ELF-1 (cell line): ENCODE results near the gene AMELX.

Experiments
- DNase-seq: peaks from one replicate; pipeline ENCODE4 v3.0.0-alpha.2; 2016; ENCODE audit warnings: low read depth, low spot score

Gene AMELX

GRCh38 chrX:11293113-11293512, at the start of gene AMELX:
TSS of gene AMELX (plus strand) at chrX:11293413. CDS start at chrX:11294789, 1,376 bp downstream.
- DNase-seq: no peak

DNA sequence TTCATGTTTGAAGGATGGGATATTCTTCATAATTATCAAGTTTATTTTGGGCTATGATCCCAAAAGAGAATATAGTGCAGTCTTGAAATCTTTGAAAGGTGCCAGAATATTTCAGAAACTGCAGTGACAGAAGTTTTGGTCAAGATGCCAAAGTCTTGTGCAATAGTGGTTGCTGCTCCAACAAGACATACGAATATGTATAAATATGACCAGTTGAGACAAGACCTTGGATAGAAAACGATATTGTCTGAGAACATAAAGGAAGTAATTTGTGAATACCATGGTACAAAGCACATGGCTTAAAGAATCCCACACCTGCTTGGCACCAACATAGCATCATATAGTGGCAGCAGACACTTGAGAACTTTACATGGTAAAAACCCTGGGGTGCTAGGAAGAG, 48.6 kb upstream of the AMELX start:
- no peak for DNase-seq

- DNase-seq: no peak
These were observed 38.6 kb upstream of the AMELX start for GRCh38 chrX:11254417-11255109.

- no peak for DNase-seq
These were observed 35.9 kb upstream of the AMELX start for GRCh38 chrX:11257290-11257689.

DNA sequence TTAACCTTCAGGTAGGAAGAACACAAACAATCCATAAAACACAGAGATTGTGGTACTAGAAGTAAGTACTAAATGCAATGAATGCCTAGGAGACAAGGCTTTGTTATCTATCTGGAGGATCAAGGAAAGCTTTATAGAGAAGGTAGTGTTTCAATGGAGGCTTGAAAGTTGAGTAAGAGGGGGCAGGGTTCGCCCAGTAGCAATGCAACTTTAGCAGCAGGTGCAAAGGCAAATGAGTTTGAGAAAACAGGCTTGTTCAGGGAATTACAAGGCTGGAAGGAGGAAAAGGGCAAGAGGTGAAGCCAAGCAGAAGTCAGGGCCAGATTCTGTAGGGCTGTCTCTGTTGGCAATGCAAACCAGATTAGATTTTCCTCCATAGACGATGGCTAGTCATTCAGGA, 35.5 kb upstream of the AMELX start:
- peak; percentile 28 for DNase-seq

DNA sequence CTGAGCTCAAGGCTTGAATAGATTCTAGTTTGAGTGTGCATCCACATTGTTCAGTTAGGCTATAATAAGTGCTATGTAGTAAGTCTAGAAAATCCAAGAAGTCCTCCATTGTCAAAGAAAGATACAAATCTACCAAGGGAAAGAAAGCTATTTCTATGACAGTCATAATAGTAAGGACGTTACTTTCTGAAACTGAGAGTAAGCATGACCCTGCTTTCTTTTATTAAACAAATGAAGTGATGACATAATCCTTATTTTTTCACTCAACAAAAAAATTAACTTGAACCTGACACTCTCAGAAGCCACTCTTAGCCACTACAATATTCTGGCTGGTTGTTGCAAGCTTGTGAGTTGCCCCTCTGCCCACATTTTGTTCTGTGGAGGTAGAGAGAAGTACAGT, 33.8 kb upstream of the AMELX start:
- no peak for DNase-seq

DNA sequence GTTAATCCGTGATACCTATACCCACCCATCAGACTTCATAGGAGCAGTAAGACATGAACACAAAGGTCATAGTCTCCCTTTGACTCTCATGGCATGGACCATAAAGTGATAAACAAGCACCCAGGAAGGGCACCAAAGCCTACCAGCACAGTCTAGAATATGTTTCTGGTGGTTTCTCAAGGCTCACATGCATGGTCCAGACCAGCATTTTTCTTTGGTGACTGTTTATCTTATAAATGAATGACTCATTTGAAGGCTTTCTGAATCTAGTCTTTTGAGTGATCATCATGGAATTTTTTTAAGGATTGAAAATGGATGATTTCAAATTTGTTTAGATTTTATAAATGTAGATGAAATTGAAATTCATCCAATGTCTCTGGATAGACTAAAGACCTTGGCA, 32.0 kb upstream of the AMELX start:
- no peak for DNase-seq

DNA sequence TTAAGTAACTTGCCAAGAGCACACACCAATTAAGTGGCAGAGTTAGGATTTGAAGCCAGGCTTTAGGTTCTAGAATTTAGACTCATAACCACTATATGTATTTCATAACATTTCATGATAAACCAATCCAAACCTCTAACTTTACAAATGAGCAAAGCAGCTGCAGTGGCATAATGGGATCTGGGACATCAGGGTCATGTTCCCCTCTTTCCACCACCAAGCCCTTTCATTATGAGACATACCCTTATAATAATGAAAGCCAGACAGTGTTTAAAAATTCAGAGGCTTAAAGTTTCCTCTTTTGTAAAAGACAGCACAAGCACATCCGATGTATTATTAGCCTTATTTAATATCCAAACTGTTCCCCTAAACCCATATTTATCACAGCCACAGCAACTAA, 28.3 kb upstream of the AMELX start:
- DNase-seq: no peak

DNA sequence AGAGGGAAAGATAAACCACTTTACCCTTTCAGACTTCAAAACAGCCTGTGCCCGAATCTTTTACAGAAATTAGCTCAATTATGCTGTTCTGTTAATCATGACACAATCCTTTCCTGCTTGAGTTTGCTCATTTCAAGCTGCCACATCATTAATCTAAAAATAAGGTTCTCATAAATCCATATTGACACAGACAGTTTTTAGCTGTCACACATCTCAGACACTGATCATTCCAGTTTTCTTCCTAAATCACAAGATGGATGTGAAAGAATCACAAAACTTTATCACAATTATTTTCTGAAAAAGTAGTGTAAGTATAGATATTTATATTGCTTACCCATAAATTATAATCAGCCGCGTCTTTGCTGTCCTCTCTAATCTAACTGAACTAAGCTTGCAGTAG, 27.9 kb upstream of the AMELX start:
- DNase-seq: no peak

DNA sequence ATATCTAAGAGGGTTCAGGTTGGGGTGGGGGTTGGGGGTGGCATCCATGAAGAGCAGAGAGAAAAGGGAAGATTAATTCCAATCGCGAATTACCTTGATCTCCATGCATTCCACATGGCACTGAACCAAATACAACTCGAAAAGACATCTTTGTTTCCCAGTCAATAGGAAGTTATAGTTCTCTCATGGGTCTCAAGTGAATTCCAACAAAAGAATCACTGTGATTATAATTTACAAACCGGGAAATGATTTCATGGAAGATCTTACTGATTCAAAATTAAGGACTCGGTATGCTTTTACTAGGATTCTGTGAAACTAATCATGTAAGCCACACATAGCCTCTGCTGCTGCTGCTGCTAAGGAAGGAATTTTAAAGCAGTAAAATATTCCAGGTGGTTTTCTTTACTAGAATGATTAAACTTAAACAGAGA, 26.6 kb upstream of the AMELX start:
- DNase-seq: no peak

DNA sequence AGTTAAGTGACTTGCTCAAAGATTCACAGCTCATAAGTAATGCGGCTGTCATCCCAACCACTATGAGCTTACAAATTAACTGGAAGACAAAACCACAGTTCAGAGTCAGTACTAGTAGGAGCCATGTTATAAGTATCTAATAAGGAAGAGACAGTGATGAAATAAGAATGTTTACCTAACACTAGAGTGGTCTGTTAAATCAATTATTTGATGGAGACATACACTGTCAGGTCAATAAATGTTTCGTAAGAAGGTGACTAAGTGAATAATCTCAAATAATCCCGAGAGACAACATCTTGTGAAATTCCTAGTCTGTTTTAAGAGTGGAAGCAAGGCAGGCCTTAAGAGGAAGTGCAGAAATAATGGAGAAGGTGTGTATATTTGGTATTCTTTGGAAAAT, 25.8 kb upstream of the AMELX start:
- DNase-seq: no peak

- DNase-seq: no peak
These were observed 24.2 kb upstream of the AMELX start for GRCh38 chrX:11269006-11269405.

DNA sequence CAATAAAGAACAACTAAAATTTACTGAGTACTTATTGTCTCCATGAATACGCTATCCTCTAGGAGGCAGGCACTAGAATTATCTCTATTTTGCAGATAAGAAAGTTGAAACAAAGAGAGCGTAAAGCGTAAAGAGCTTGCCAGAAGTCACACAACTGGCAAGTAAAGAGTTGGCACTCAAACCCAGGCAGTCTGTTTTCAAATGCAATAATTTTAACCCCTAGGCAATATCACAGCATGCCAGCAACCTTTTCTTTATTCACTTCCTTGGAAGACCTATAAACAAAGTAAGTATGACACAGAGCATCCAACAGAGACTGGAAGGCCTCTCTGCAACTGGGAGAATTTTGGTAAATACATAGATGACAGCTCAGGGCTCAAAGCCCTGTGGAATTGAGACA, 23.2 kb upstream of the AMELX start:
- peak; percentile 4 for DNase-seq

DNA sequence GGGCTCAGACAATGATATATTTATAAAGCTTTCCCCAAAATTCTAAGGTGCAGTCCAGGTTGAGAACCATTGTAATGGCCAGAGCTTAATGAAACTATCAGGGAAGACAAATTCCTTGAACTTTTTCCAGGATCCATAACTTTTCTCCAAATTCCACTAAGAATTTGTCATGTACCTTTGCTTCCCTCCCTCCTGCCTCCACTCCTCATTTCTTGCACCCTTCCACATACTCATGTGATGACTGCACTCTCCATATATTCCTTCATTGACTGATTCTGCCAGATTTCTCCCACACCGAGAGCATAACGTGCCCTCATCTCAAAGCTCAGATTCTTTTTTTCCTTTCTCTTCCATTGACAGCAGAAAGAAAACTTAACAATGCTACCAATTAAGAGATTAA, 20.9 kb upstream of the AMELX start:
- DNase-seq: no peak

DNA sequence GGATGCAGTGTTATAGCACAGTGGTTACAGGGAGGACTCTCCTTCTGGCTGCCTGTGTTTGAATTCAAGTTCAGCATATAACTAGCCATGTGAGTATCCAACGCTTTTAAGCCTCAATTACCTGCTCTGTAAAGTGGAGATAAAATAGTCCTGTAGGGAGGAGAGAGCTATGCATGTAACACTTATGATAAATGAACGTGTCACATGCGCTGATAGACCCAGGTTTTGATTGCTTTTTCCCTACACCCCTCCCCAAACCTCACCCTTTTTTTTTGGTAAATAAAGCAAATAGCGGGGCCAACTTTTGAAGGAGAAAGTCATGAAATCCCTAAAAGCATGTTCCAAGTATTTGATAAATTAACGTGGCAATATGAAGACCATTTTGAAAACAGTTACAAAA, 20.4 kb upstream of the AMELX start:
- no peak for DNase-seq

GRCh38 chrX:11273544-11273943, 19.7 kb upstream of the AMELX start:
- no peak for DNase-seq

DNA sequence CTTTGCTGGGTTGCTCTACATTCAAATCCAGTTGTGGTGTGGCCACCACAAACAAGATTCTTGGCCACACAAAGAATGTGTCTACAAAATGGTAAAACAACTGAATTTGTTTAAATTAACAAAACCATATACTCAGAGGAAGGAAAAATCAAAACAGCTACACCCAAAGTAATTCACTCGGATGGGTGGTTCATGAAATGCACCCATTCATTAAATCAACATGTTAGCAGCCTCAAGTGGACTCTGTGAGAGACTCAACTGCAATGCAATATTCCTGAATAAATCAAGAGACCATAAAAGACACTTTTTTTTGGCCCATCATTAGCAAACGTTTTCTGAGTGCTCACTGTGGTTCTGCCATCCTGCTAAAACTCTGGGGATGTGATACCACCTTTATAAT, 11.2 kb upstream of the AMELX start:
- no peak for DNase-seq

GRCh38 chrX:11285651-11286050, 7.6 kb upstream of the AMELX start:
- no peak for DNase-seq

DNA sequence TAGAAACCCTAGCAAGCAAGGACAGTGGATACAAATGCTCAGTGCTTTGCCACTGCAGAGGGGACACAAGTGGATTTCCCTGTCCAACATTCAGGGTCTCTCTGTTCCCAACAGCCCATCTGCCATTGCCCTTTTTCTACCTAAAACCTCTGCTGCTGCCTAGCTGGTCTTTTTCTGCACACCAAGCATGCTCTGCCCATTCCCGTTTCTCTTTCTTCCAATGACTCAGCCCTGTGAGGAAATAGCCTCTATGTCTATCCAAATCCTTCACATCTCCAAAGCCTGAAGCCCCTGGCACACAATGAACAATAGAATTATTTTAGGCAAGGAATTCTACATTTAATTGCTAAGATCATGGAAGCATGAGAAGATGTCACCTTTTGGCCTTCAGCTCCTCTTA, 5.7 kb upstream of the AMELX start:
- peak; percentile 14 for DNase-seq

DNA sequence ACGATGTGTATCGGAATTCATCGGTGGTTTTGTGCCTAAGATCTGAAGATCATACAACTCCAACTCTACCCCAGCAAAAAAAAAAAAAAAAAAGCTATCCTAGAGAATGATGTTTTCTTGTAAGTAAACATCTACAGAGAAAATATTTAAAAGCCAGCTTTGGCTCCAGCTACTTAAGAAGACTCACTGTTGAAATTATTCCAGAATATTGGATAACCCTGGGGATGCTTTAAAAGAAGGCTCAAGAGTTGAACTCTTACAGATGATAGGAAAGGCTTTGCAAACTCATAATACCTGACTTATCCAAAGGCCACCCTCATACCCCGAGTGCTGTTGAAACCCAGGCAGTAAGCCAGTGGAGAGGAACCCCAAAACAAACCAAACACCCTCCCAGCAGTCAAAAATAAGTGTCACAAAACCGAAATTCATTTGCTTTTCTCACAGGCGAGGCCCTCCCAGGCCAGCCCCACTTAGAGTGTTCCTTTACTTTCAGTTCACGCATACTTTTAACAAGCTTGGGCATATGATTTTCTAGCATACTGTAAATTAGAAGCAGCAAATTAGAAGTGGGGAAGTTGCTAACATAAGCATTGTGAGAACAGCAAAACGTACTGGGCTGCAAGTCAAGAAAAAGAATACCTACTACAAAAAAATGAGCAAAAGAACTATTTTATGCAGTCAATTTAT, 2.7 kb upstream of the AMELX start:
- DNase-seq: no peak

GRCh38 chrX:11296051-11296450, 2.8 kb downstream of the AMELX start:
- DNase-seq: no peak

DNA sequence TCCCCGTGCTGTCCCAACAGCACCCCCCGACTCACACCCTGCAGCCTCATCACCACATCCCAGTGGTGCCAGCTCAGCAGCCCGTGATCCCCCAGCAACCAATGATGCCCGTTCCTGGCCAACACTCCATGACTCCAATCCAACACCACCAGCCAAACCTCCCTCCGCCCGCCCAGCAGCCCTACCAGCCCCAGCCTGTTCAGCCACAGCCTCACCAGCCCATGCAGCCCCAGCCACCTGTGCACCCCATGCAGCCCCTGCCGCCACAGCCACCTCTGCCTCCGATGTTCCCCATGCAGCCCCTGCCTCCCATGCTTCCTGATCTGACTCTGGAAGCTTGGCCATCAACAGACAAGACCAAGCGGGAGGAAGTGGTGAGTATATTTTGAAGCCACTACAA, 5.4 kb downstream of the AMELX start:
- DNase-seq: no peak

DNA sequence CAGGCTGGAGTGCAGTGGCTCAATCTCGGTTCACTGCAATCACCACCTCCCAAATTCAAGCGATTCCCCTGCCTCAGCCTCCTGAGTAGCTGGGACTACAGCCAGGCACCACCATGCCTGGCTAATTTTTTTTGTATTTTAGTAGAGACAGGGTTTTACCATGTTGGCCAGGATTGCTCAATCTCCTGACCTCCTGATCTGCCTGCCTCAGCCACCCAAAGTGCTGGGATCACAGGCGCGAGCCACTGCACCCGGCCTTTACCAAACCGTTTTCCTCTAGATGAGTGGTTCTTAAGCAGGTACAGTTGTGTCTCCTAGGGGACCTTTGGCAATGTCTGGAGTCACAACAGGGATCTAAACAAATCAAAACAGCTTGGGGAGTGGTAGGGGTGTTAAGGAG, 11.6 kb downstream of the AMELX start:
- DNase-seq: peak; percentile 32

GRCh38 chrX:11305641-11306040, 12.4 kb downstream of the AMELX start:
- no peak for DNase-seq
